Bronchial epithelial cell (primary cell): ENCODE data around the gene SLC22A6. TPM values are rescaled to one million over a fixed set of nuclear protein-coding genes. Genes with fewer than 3 reads are reported as not detected.

Experiments used
- DNase-seq: peaks from one replicate; pipeline ENCODE4 v3.0.0-alpha.2; 2010; ENCODE audit warnings: low read depth
- FAIRE-seq: peaks from 2 replicates; lab custom pipeline; 2011; peaks lifted over from hg19 to GRCh38; lab: Jason Lieb, UNC
- H3K27me3 ChIP-seq: 2 replicates; pipeline ENCODE4 v1.5.1; 2011; ENCODE audit warnings: low read length; ENCODE audit not compliant: control insufficient read depth, insufficient read depth
- H3K36me3 ChIP-seq: 2 replicates; pipeline ENCODE4 v1.5.1; 2011; ENCODE audit warnings: low read length; ENCODE audit not compliant: control insufficient read depth, insufficient read depth
- H3K4me3 ChIP-seq: 2 replicates; pipeline ENCODE4 v1.5.1; 2011; ENCODE audit warnings: mild to moderate bottlenecking, low read depth, low read length, control low read depth
- total RNA-seq: library from RNA; depleted of rRNA; stranded (reverse); fragments of >200 nt; gene quantifications from 2 replicates; pipeline ENCODE4 v1.2.1, GENCODE V29; 2014
- TF ChIP-seq, protein P1 (sequence below): IDR thresholded peaks from 2 replicates; pipeline ENCODE4 v1.5.1; 2011; ENCODE audit warnings: mild to moderate bottlenecking, moderate library complexity, low read length, control low read depth, inconsistent platforms; ENCODE audit not compliant: insufficient read depth, severe bottlenecking

Gene SLC22A6, protein sequence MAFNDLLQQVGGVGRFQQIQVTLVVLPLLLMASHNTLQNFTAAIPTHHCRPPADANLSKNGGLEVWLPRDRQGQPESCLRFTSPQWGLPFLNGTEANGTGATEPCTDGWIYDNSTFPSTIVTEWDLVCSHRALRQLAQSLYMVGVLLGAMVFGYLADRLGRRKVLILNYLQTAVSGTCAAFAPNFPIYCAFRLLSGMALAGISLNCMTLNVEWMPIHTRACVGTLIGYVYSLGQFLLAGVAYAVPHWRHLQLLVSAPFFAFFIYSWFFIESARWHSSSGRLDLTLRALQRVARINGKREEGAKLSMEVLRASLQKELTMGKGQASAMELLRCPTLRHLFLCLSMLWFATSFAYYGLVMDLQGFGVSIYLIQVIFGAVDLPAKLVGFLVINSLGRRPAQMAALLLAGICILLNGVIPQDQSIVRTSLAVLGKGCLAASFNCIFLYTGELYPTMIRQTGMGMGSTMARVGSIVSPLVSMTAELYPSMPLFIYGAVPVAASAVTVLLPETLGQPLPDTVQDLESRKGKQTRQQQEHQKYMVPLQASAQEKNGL
- not detected in 2 replicates for total RNA-seq

DNA sequence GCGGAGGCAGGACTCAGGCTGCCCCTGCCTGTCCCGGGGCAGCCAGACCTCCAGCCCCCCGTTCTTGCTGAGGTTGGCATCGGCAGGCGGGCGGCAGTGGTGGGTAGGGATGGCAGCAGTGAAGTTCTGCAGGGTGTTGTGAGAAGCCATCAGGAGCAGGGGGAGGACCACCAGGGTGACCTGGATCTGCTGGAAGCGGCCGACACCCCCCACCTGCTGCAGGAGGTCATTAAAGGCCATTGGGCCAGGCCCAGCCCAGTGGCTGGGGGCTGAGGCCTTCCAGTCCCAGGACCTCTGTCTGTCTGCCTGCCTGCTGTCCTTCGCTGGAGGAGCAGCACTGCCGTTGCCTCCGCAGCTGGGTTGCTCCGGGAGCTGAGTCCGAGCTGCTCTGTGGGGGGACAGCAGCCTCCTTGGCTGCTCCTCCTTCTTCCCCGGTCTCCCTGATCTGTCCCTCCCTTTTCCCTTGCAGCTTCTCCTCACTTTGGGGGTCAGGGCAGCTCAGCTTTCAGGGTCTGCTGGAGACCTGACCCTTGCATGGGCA is at the start of gene SLC22A6:
TSS of gene SLC22A6 (minus strand) at position 517 of the 541 bp plus-strand sequence. CDS start at position 240, 277 bp downstream.
- DNase-seq (no peak), FAIRE-seq (no peak)
- H3K27me3 ChIP-seq, result no peaks in the 10 kb centered on the region

DNA sequence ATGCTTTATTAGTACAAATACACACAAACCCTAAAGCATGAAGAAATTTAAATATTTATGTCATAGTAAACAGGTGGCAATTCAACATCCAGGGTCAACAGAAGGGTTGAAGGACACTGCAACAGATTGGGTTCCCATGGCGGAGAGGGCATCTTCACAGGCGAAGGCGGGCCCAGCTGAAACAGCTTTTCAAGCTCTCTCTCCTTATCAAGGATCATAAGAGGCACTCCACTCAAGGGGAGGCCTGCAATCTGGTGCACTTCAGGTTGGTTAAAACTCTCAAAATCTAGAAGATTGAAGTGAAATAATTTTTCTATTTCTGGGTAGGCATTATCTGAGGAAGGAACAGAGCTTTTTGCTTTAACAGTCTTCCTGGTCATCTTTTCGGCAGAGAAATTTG is 47.7 kb upstream of the SLC22A6 start:
- Histone ChIP-seq H3K36me3 (no peaks in the 10 kb centered on the region), H3K4me3 (no peak overlapping the region), H3K27me3 (no peaks in the 10 kb centered on the region)
- DNase-seq (no peak), FAIRE-seq (no peak)
- TF ChIP-seq, protein P1, sequence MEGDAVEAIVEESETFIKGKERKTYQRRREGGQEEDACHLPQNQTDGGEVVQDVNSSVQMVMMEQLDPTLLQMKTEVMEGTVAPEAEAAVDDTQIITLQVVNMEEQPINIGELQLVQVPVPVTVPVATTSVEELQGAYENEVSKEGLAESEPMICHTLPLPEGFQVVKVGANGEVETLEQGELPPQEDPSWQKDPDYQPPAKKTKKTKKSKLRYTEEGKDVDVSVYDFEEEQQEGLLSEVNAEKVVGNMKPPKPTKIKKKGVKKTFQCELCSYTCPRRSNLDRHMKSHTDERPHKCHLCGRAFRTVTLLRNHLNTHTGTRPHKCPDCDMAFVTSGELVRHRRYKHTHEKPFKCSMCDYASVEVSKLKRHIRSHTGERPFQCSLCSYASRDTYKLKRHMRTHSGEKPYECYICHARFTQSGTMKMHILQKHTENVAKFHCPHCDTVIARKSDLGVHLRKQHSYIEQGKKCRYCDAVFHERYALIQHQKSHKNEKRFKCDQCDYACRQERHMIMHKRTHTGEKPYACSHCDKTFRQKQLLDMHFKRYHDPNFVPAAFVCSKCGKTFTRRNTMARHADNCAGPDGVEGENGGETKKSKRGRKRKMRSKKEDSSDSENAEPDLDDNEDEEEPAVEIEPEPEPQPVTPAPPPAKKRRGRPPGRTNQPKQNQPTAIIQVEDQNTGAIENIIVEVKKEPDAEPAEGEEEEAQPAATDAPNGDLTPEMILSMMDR, result no peak

More for the DNA sequence above, at the start of gene SLC22A6:
- Histone ChIP-seq H3K4me3 (no peak within 1 kb of the TSS), H3K36me3 (no peaks in the 10 kb centered on the region)
- TF ChIP-seq, protein P1, result no peak

DNA sequence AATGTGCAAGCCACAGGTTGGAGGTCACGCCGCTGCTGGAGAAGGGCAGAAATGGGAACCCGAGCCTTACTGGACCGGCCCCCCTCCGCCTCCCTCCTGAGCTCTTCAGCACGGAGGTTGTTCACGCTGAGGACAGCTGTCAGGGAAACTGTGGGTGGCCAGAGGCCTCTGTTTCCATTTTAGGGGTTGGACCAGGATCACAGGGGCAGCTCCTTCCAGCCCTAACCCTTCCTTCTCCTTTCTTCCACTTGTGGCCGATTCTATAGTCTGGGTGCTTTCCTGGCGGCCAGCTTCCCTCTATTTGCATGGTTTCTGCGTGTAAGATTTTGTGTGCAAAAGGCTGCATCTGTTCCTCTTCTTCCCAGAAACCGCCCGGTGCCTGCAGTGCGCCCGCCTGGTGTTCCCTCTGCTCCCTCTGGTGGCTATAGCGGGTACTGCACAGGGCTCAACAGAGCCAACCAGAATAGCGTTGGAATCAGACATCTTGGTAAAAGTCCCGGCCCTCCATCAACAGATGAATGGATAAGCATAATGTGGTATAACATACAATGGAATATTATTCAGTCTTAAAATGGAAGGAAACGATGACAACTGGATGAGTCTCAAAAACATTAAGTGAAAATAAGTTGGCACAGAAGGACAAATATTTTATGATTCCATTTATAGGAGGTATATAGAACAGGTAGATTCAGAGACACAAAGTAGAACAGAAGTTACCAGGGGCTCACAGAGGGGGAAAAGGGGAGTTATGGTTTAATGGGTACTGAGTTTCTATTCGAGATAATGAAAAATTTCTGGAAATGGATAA is 39.3 kb upstream of the SLC22A6 start:
- no peaks in the 10 kb centered on the region for H3K36me3 ChIP-seq
- TF ChIP-seq, protein P1, result peak; percentile 92
- DNase-seq (peak; percentile 39), FAIRE-seq (no peak)
- H3K4me3 ChIP-seq, result no peak overlapping the region
- no peaks in the 10 kb centered on the region for H3K27me3 ChIP-seq

DNA sequence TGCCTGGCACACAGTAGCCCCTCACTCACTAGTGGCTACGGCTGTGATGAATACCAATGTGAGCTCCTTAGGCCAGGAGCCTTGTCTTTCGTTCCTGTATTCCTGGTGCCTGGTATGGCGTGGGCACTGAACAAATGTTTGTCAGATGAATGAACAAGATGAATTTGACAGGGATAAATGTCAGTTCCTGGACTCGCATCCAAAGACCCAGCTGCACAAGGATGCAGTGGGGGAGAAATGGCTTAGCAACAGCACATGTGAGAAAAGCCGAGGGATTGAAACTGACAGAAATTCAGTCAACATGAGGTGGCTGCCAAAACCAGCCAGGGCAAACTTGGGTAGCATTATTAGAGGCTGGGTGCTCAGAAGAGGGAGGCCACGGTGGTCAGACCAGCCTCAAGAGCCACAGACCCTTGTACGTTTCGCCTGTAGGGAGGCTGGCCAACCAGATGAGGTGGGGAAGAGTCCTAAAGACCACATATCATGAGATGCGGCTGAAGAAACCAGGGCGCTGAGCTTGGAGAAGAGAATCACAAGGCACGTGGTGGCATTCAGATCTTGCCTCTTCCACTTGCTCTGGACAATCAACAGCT is 38.6 kb upstream of the SLC22A6 start:
- Histone ChIP-seq H3K36me3 (no peaks in the 10 kb centered on the region), H3K27me3 (no peaks in the 10 kb centered on the region), H3K4me3 (no peak overlapping the region)
- TF ChIP-seq, protein P1, result no peak
- DNase-seq (no peak), FAIRE-seq (no peak)

DNA sequence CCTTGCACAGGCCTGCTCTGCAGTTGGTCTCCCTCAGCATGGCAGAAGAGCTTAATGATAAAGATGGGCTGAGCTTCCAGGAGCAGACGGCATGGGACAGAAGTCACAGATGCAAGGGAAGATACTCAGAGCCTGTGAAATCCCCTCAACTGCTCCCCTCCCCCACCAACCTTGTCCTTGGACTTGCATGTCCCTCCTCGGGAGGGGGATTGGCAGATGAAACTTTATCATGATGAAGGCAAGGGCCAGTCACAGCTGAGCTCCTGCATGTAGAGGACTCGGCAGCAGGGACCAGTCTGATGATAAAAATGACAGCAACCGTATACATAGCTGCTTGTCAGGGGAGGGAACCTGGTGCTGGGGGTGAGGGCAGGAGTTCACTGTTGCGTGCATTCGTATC is 37.7 kb upstream of the SLC22A6 start:
- no peak overlapping the region for H3K4me3 ChIP-seq
- DNase-seq, result no peak
- TF ChIP-seq, protein P1, result no peak
- H3K27me3 ChIP-seq, result no peaks in the 10 kb centered on the region
- H3K36me3 ChIP-seq, result no peaks in the 10 kb centered on the region
- no peak for FAIRE-seq
